HG03108 (cell line): ENCODE measurements around the gene ST6GALNAC1.
"Not testable (repeated sequence)": the region's sequence is repeated elsewhere in the genome, so short reads cannot be mapped to it uniquely, and the experiment has no call there.

Experiments
- ATAC-seq: cut with Tn5 transposase; IDR thresholded peaks from one replicate; pipeline ENCODE4 v1.9.1; 2021; ENCODE audit warnings: moderate library complexity; ENCODE audit not compliant: unreplicated experiment

ST6GALNAC1 gene

DNA sequence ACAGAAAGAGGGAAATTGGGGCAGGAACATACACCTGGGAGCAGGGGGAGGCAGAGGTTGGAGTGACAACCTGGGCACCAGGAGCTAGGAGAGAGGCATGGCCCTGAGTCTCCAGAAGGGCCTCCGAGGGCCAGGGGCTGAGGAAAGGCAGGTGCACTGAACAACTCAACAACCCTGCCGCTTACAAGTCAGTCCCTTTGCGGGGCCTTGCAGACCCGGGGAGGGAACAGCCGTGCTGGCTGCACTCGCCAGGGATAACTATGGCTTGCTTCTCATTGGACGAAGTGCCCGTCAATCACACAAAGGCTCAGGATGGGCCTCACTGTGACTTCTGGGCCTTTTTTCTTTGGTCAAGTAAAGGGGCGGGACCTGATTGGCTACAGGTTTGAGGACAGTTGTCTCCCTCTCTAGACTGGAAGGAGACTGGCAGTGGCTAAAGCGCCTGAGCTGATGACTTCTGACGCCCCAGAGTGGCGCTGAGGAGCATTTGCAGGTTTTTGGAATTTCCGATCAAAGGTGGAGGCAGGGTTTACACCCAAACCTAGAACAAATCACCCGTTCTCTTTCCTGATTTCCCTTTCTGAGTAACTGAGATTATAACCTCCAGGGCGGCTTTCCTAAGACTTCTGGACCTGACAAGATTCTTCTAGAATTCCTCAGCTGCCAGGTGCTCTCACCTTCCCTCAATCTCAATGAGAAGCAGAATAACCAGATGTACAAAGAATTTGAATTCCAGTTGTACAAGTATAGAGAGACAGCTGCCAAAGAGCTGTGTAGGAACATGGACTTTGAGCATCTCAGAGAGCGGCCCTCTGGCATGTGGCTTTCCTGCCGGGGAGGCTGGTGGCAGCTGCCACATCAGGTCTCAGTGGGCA lies 30.3 kb downstream of the ST6GALNAC1 start:
- no peak for ATAC-seq

GRCh38 chr17:76612465-76612864 lies 31.1 kb downstream of the ST6GALNAC1 start:
- no peak for ATAC-seq

GRCh38 chr17:76611758-76612157 lies 31.8 kb downstream of the ST6GALNAC1 start:
- ATAC-seq: no peak

- not testable (repeated sequence) for ATAC-seq
Measured at GRCh38 chr17:76611080-76611749, 32.3 kb downstream of the ST6GALNAC1 start.

GRCh38 chr17:76606685-76607084 lies 36.9 kb downstream of the ST6GALNAC1 start:
- ATAC-seq: not testable (repeated sequence)

- no peak for ATAC-seq
Measured at GRCh38 chr17:76601065-76601464, 42.5 kb downstream of the ST6GALNAC1 start.

DNA sequence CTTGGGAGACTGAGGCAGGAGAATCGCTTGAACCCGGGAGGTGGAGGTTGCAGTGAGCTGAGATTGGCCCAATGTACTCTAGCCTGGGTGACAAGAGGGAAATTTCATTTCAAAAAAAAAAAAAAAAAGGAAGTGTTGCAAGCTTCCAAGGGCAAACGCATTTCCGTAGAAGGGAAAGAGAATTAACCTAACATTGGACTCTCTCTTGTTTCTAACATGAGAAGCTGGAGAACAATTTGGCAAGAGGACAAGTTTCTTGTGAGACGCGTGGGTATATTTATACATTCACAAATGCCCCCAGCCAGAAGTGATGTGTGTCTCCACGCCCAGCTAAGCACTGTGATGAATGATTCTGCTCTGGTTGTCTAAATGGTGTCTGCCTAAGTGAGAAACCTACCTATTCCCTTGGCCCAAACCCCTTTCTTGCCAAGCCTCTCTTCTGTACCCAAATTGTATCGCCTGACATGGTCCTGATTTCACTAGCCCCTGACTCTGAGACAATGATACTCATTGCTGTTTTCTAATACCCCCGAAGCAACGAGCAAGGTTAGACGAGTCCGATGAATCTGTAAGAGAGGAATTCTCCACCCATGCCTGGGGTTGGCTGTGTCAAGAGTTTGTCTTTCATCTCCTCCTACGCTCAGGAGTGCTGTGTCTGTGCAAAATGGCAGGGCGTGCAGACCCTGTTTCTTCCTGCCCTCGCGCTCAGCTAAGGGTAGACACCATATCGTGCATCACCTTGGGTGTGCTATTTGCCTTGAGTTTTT lies 43.7 kb downstream of the ST6GALNAC1 start:
- ATAC-seq: no peak

DNA sequence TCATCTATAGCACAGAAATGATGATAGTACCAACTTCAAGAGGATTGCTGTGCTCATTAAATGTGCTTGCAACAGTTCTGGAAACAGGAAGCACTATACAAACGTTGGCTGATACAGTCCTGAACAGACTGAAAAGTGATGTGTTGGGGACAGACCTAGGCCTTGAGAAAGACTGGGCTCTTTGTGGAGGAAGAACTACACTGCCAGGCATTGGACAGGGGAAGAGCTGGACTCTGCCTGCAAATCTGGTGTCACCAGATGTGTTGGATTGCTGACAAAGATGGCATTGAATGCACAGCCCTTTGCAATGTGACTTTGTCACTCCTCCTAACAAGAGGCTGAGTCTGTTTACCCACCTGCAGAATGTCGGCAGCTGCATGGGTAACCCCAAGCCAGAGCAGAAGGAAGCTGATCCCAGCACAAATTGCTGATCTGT lies 45.5 kb downstream of the ST6GALNAC1 start:
- no peak for ATAC-seq

DNA sequence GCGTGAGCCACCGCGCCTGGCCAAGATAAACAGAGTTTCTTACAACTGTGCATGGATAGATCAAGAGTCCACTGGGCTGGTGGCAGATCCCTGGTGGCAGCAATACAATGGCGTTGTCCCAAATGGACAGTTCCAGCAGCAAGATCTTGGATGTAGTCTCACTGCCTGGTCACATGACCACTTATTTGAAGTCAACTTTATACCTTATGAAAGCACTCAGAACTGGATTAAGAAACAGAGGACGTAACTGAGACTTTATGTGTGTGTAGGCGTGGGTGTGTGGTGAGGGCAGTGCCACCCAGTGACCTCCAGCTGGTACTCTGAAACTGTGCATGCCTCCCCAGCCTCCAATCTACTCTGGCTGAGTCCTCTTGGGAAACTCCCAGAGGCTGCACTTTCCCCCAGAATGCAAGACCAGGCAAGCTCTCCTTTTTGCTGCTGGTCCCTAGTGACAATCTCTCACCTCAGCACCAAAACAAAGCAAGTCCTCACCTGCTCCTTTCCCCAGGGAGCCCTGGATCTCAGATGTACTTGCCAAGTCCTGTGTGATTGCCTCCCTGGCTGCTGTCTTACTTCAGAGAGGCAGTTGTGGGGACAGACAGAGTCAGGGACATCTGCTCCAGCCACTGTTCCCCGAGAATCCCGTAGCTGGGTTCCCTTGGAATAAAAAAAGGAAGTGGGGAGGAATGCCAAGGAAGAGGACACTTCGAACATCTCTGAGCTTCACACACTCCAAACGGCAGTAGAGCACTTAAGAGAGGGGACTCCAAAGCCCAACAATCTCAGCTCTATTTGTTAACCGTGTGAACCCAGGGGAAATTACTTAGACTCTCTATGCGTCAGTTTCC lies 46.2 kb downstream of the ST6GALNAC1 start:
- ATAC-seq: no peak

- no peak for ATAC-seq
Measured at GRCh38 chr17:76594690-76595089, 48.9 kb downstream of the ST6GALNAC1 start.

- no peak for ATAC-seq
Measured at GRCh38 chr17:76593959-76594358, 49.6 kb downstream of the ST6GALNAC1 start.

GRCh38 chr17:76593384-76593826 lies 50.2 kb downstream of the ST6GALNAC1 start:
- ATAC-seq: no peak

GRCh38 chr17:76588182-76588581 lies 55.4 kb downstream of the ST6GALNAC1 start:
- no peak for ATAC-seq

- ATAC-seq: no peak
Measured at GRCh38 chr17:76586741-76587487, 56.6 kb downstream of the ST6GALNAC1 start.

DNA sequence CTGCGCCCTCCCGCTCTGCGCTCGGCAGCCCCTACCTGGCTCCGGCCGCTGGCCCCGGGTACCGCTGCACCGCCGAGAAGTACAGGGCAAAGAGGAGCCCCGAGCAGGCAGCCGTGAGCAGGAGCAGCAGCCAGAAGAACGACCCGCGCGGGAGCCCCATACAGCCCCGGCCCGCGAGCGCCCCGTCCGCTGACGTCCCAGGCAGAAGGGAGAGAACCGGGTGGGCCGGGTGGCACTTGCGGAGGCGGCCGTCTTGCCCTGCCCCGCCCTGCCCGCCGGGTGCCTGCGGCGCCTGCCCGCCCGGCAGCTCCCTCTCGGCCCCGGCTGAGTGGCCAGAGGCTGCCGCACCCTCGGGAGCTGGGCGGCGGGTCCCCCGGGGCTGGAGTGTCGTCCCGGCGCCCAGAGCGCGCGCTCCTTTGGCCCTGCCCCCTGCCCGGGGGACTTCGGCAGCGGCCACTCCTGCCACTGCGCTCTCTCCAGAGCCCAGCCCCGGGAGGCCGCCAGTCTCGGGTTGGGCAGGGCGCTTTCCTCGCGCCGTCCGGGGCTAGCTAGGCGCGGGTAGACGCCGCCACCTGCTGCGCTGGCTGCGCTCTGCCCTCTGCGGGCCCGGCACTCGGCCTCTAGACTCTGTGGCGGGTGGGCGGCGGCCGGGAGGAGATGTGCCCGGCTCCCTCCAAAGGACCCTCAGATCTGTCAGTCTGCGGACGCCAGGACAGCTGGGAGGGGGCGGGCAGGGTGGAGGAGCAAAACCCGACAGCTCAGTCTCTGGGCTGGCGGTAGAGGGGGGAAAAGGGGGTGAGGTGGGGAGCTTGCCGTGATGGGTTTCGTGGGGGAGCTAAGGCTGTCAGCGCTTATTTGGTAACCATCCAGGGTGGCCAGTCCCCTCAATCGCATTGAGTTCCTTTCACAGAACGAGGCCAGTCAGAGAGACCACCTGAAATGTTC lies 57.6 kb downstream of the ST6GALNAC1 start, which contains the start of gene ST6GALNAC2:
Gene ST6GALNAC2 (minus strand): TSS at position 212 of the 945 bp plus-strand sequence. CDS start 52 bp downstream, at position 160.
- no peak for ATAC-seq

DNA sequence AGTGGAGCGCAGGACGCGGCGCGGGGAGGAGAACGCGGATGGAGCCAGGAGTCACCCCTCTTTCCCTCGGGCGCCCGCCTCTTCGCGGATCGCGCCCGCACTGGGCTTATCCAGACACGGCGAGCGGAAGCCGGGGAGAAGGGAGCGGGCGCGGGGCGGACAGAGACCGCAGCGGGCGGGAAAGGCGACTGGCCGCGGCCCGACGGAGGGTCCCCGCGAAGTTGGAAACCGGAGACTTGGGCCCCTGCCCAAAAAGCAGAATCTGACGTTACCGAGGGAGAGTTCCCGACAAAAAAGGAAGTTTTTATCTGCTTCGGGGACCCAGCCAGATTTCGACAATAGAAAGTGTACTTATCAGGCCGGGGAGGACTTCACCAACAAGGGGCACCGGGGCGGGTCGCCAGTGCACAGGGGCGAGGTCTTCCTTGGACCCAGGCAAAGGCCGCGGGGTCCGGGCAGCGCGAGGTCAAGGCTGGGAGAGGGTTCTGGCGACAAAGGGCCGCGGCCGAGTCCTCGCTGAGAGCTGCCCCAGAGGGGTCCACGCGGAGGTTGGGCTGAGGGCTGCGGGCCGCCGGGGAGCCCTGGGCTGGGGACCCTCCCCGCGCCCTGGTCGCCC lies 58.4 kb downstream of the ST6GALNAC1 start:
- ATAC-seq: no peak

DNA sequence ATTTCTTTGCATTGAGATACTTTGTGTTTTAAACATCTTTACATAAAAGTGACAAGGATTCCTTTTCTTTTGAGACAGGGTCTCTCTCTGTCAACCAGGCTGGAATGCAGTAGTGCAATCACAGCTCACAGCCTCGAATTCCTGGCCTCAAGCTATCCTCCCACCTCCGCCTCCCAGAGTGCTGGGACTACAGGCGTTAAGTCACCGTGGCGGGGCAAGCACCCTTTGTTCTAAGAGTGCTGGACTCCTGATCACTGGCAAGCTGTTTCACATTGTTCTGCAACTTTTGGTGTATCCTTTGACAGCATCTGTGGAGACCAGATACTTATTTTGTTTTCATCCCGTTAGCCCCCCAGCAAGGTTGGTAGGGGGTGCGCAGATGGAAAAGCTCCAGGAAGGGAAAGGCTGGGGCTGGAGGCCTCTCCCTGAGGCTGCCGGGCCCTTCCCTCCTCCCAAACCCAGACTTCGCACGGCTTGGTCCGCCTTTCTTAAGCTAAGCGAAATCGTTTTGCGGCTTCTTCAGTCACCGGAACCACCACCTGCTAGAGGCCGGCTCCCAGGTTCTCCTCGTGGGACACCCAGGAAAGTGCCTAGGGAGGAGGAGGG lies 59.0 kb downstream of the ST6GALNAC1 start:
- ATAC-seq: no peak

DNA sequence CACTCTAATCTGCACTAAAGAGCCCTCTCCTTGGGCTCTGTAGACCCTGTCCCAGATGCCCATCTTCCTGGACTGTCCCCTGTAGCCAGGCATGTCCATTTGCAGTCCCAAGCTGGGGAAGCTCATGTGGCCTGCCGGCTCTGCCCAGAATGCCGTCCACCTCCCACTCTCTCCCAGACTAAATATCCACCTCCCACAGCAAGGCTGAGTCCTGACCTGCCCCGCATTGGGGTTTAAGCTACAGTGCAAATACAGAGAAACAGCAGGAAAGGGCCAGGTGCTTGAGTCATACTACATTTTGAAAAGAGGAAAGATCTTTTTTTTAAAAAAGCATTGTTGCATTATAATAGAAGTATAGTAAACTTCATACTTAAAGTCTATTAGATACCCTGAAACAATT lies 60.9 kb downstream of the ST6GALNAC1 start:
- no peak for ATAC-seq
